HS-27A (cell line): ENCODE results near the gene EGFLAM.
A peak's percentile ranks its signal among the peaks of the same experiment; 100 is the strongest.

ENCODE experiments used
- DNase-seq: peaks from one replicate; pipeline ENCODE4 v3.0.0-alpha.2; 2012; ENCODE audit warnings: low read depth, missing footprints

The EGFLAM gene

GRCh38 chr5:38448568-38449350, 190.4 kb downstream of the EGFLAM start:
- no peak for DNase-seq

- DNase-seq, result no peak
Observed at GRCh38 chr5:38450627-38451026, 192.3 kb downstream of the EGFLAM start.

GRCh38 chr5:38451074-38451725, 192.8 kb downstream of the EGFLAM start:
- no peak for DNase-seq

- no peak for DNase-seq
Observed at GRCh38 chr5:38452201-38452600, 193.8 kb downstream of the EGFLAM start.

GRCh38 chr5:38453506-38453905, 195.1 kb downstream of the EGFLAM start:
- DNase-seq, result no peak

- no peak for DNase-seq
Observed at GRCh38 chr5:38453921-38454320, 195.6 kb downstream of the EGFLAM start.

DNA sequence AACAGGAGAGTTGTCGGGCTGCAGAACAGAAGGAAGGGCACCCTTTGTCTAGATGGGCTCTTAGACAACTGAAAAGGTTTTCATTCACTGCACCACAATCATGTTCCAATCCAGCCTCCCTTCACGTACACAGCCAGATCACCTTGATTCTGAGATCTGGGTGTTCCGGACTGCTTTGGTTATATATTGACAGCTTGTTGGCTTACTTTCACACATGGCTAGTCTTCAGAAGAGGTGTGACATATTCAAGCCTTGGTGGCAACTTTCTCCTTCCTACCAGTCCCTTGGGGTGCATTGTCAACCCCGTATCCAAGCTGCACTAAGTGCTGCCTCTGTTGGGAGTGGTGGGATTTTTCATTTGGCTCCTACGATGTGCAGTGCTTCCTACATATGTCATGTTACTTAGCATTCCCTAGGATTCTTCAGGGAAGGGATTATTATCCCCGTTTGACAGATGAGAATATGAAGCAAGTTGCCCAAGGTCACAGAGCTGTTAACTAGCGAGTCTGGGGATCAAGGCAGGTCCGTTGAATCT, 197.5 kb downstream of the EGFLAM start:
- DNase-seq, result no peak

DNA sequence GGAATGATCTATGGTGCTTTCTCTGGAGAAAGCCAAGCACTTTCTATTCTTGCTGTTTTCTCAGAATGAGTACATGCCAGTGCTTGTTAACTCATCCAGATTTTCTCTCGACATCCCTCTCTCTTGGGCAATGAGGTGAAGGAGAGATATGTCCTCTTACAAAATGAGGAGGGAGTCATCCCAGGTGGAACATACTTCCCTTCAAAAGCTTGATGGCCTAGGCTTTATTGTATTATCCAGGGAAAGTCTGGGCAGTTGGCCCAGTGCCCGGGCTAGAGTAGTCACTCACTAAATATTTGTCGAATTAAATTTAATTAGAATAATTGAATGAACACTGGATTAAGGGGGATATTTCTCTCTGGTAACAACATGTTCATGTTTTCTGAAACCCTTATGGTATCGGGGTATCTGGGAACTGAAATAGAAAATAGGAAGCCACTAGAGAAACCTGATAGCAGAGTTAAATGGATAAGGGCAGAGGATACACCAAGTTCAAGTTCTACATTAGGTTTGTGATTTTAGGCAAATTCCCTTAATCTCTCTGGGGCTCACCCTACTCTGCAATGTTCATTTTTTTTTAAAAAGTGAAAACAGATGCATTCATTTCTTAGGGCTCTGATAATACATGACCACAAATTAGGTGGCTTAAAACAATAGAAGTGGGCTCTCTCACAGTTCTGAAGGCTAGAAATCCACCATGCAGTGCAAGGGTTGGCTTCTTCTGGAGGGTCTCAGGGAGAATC, 198.5 kb downstream of the EGFLAM start:
- no peak for DNase-seq

DNA sequence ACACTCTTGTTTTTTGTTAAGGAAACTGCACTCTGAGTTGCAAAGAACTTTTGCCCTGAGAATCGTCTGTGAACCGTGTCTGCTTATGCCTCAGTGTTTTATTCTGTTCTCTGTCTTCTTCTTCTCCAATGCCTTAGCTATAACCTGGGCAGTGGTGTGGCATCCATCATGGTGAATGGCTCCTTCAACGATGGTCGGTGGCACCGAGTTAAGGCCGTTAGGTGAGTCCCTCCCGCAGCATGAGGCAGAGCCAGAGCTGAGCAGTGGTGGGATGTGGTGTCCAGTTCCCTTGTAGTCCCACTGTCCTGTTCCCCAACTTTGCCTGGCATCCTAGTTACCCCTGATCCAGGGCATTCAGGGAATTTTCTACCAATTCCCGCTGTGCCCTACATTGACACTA, 199.8 kb downstream of the EGFLAM start:
- DNase-seq, result no peak

- no peak for DNase-seq
Observed at GRCh38 chr5:38462976-38463633, 204.7 kb downstream of the EGFLAM start.

GRCh38 chr5:38463634-38464521, 205.5 kb downstream of the EGFLAM start:
- DNase-seq, result peak; percentile 86

GRCh38 chr5:38465061-38465460, 206.7 kb downstream of the EGFLAM start:
- DNase-seq, result no peak

DNA sequence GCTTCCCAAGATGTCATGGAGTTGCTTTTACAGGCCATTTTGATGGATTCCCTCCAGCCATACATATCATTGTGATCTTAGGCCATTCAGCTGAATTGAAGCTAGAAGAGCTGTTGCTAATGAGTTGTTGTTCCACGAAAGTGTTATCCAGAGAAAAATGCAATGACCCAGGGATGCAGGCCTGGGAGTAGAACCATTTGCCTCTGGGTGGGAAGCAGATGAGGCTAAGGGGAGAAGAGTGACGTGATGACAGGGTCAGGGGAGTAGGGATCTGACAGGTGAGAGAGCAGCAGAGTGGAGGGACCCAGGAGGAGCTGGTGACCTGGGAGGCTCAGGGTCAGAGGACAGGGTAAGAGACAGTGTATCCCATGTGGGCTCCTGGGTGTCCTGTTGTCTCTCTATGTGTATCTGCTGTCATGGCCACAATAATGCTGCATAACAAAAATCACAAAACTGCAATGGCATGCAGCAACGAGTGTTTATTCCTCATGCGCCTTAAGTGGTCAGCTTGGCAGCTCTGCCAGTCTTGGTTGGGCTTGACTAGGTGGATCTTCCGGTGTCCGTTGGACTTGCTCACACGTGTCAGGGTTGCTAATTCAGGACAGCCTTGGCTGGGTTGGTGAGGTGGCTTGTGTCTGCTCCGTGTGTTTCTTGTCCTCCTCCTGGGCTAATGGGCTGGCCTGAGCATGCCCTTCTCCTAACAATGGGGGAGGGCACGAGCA, 207.5 kb downstream of the EGFLAM start:
- DNase-seq, result no peak

DNA sequence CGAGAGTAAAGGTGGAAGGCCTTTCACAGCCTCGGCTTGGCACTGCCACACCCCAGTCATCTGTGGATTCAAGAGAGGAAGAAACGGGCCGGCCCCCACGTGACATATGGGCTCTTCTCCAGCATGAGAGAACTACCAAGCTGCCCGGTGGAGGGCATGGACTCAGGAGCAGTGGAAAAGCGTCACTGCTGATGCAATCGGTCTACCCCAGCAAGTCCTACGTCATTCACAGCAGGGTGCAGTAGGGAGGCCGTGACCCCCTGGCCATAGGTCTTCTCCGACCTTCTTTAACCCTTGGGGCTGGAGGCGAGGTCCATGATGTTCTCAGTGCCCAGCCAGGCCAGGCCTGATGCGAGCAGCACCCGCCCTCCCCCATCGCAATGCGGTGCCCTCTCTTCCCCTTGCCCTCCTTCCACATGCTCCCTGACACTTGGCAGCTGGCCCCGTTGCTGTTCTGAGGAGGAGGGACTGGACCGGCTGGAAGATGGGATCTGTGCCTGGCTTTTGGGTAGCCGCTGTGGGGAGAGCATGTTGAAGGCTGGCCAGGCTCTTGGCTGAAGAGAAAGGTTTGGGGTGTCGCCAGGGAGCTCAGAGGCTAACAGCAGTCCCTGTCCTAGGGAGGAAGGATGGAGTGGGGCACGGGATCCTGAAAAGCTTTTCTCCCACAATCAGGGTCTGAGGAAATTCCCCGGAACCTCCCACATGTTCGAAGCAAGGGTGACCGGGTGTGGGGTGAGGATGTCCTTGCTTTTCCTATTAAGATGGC, 208.2 kb downstream of the EGFLAM start:
- no peak for DNase-seq

DNA sequence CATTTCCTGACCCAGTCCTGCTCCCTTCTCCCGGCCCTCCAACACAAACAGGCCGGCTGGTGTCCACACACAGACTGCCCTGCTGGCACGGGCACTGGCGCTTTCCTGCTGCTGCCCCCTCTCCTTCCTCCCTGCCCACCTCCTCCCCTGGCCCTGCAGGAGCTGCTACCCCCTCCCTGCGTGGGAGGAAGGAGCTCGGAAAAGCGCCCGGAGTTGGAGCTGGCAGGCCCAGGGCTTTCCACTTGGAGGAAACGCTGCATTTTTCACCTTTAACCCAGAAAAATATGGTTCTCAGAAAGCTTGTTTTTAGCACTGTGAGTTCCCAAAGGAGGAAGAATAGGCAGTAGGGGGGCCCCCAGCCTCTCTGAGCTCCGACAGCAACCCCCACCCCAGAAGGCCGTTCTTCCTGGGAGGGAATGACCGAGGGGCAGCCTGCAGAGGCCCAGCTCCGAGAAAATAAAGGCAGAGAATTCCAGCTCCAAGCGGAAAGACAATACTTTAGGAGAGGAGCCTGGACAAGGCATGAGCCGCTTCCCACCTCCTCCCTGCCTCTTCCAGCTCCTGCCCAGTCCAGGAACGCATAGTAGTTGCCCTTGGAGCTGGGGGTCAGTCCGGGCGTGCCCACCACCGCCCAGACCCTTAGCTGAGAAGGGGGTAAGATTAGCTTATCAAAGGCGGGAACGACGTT, 209.1 kb downstream of the EGFLAM start:
- no peak for DNase-seq

GRCh38 chr5:38468202-38468673, 209.9 kb downstream of the EGFLAM start:
- DNase-seq, result peak; percentile 92

DNA sequence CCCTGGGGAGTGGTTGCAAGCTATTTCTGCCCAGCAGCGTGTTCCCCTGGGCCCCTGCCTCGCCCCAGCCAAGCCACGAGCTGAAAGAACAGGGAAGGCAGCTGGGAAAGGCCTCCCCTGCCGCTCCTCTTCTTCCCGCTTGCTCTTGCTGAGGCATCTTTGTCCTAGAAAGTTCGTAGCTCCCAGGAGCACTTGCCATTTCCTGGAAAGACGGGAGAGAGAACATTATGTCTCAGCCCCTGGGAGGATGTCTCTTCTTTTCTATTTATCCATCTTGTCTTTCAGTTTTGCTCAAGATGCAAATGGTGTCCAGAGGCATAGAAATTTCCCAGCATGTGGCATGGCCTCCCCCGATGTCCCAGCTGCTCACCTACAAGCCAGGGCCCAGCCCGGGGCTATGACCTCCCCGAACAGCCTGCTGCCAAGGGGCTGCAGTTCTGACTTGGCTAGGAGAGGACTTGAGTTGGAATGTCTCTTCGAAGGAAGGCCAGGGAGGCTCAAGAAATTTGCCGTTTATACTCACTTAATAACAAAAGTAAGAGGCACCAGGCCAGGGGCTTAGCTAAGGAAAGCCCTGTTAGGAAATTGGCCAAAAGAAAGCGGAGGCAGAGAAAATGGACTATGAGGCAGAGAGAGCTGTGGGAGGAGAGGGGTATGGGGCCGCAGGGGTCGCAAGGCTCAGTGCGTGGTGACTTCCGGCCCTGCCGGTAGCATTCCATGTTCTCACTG, 210.8 kb downstream of the EGFLAM start:
- no peak for DNase-seq

DNA sequence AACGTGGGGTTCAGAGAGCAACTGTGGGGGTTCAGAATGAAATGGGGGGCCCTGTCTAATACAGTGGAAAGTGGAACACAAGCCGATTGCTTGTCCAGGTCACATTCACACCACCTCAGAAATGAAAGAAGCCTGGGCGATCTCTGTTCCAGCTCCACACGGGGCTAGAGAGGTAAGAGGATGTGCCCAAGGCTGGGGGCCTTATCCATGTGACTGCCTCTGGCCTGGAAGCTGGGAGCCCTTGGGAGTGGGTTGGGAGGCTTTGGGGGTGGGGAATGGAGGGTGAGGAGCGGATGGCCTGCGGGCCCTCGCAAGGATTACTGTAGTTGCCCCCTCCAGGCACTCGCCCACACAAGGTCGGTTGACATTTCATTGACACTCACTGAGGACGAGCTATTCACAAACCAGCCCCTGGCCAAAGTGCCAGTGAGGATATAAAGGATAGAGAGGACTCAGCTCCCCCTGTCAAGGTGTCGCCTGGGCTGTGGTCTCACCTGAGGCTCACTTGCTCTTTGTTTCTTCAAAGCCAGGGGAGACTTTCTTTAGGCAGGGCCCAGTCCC, 211.4 kb downstream of the EGFLAM start:
- DNase-seq, result no peak
